Nephron progenitor cell (in vitro differentiated cells): ENCODE measurements around the gene HAL.

Experiments
- DNase-seq: peaks from one replicate; pipeline ENCODE4 v3.0.0; 2021
- H3K27ac Mint-ChIP-seq: 2 replicates; pipeline ENCODE4 v1.8.0; 2021; ENCODE audit warnings: mild to moderate bottlenecking, moderate library complexity, mixed read lengths
- H3K27me3 Mint-ChIP-seq: 2 replicates; pipeline ENCODE4 v1.8.0; 2021; ENCODE audit warnings: mild to moderate bottlenecking, low read depth, mixed read lengths; ENCODE audit not compliant: poor library complexity
- H3K36me3 Mint-ChIP-seq: 2 replicates; pipeline ENCODE4 v1.8.0; 2021; ENCODE audit warnings: low read depth, mixed read lengths
- H3K4me1 Mint-ChIP-seq: 2 replicates; pipeline ENCODE4 v1.8.0; 2021; ENCODE audit warnings: mixed read lengths
- H3K4me3 Mint-ChIP-seq: 2 replicates; pipeline ENCODE4 v1.8.0; 2021; ENCODE audit warnings: mild to moderate bottlenecking, moderate library complexity, mixed read lengths
- H3K9me3 Mint-ChIP-seq: 2 replicates; pipeline ENCODE4 v1.8.0; 2021; ENCODE audit warnings: mild to moderate bottlenecking, moderate library complexity, mixed read lengths
- CTCF ChIP-seq: fragments of 200-600 bp; sonication (generic); IDR thresholded peaks from 2 replicates; pipeline ENCODE4 v1.5.0; 2021; ENCODE audit warnings: antibody characterized with exemption

Gene HAL

GRCh38 chr12:96033549-96034389, 37.6 kb upstream of the HAL start:
- Mint-ChIP-seq H3K36me3 (peaks cover 4% of the 10 kb centered on the region), H3K4me3 (no peak overlapping the region), H3K4me1 (peaks cover 4% of the 10 kb centered on the region), H3K27me3 (no peaks in the 10 kb centered on the region), H3K9me3 (no peaks in the 10 kb centered on the region), H3K27ac (no peak overlapping the region)
- no peak for TF ChIP-seq CTCF
- no peak for DNase-seq

GRCh38 chr12:96029826-96030225, 33.7 kb upstream of the HAL start:
- Mint-ChIP-seq H3K27ac (no peak overlapping the region), H3K9me3 (no peaks in the 10 kb centered on the region), H3K27me3 (no peaks in the 10 kb centered on the region), H3K4me3 (no peak overlapping the region), H3K4me1 (peaks cover 4% of the 10 kb centered on the region), H3K36me3 (peaks cover 22% of the 10 kb centered on the region)
- no peak for DNase-seq
- no peak for TF ChIP-seq CTCF

GRCh38 chr12:96028538-96028937, 32.4 kb upstream of the HAL start:
- no peak overlapping the region for H3K27ac Mint-ChIP-seq

GRCh38 chr12:96026331-96026730, 30.2 kb upstream of the HAL start:
- Mint-ChIP-seq H3K36me3 (peaks cover 43% of the 10 kb centered on the region), H3K4me3 (no peak overlapping the region), H3K27ac (no peak overlapping the region), H3K4me1 (peaks cover 4% of the 10 kb centered on the region), H3K27me3 (no peaks in the 10 kb centered on the region), H3K9me3 (no peaks in the 10 kb centered on the region)
- TF ChIP-seq CTCF, result no peak
- DNase-seq, result no peak

More at GRCh38 chr12:96028538-96028937, 32.4 kb upstream of the HAL start:
- H3K27me3 Mint-ChIP-seq, result no peaks in the 10 kb centered on the region
- H3K4me1 Mint-ChIP-seq, result peaks cover 4% of the 10 kb centered on the region
- TF ChIP-seq CTCF, result no peak
- no peak for DNase-seq
- H3K36me3 Mint-ChIP-seq, result peaks cover 31% of the 10 kb centered on the region
- no peaks in the 10 kb centered on the region for H3K9me3 Mint-ChIP-seq
- no peak overlapping the region for H3K4me3 Mint-ChIP-seq

- no peak for DNase-seq
- no peak for TF ChIP-seq CTCF
- peaks cover 50% of the 10 kb centered on the region for H3K36me3 Mint-ChIP-seq
- H3K27ac Mint-ChIP-seq, result no peak overlapping the region
- H3K27me3 Mint-ChIP-seq, result no peaks in the 10 kb centered on the region
- no peaks in the 10 kb centered on the region for H3K9me3 Mint-ChIP-seq
- no peaks in the 10 kb centered on the region for H3K4me1 Mint-ChIP-seq
- H3K4me3 Mint-ChIP-seq, result no peak overlapping the region
Measured at GRCh38 chr12:96025518-96025917, 29.4 kb upstream of the HAL start.
